DMS53 (cell line): Measurements from ENCODE around the gene KLF2.

Experiments used
- DNase-seq: peaks from one replicate; lab custom pipeline; 2025; lab: John Stamatoyannopoulos, UW

Gene KLF2

DNA sequence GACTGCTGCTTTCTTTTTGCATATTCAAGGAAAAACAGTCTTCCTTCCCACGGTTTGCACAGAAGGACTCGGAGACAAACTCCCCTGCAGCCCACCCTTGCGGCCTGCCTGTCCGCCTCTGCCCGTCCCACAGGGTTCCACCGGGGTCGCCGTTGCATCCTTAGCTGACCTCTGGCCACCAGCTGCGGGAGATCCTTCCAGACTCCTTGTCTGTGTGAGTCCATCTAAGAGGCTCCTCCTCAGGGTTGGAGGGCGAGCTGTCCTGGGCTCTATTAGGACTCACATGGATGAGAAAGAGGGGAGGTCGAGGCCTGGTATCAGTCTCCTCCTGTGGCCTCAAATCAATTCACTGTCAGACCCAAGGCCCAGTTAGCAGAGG, 39.2 kb downstream of the KLF2 start:
- no peak for DNase-seq

DNA sequence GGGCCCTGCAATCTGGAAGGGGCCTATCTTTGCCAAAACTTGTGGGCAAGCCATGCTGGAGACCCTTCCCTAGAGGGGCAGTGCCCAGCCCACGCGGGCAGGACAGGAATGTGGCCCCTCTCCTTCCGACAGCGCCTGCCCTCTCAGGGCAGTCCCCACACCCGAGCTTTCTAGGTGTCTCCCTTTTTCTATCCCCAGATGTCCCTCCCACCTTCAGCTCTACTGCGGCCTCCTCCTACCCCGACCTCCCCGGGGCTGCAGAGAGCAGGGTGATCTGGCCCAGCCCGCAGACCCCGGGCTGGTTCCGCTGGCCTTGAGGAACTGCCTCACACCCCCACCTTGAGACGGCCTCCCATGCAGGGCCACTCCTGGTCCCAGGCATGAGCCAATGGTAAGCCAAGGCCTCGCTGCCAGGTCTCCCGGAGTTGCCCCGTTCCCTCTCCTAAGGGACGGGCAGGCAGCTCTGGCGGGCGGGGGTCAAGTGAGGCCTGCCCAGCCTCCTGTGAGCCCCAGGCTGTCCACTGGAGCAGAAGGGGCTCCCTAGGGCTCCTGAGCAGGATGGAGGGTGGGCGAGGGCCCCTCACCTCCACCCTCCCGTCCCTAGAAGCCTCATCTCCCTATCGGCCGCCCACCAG, 39.7 kb downstream of the KLF2 start:
- DNase-seq = no peak

DNA sequence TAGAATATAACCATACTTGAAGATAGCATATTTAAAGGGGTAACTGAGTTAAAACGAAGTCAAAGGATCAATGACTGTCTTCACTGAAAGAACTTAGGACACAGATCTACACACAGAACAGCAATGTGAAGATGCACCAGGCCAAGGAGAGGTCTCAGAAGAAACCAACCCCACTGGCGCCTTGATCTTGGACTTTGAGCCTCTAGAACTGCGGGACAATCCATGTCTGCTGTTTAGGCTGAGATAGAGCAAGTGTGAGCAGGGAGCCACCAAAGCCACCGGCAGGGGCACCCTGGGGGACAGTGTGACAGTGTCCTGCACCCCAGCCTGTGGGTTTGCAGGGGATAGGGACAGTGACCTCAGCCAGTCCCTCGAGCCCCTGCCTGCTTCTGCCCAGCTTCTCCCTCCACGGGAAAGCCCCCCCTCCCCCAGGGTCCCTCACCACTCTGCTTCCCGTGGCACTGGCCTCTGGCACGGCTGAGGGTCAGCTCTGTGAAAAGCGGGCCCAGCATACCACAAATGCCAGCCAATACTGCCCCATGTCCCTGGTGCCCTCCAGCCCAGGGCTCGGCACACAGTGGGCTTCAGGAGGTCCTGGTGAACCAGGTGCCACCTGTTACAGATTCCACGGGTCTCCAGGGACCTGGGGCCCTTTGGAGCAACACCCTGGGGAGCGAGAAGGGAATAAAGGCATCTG, 40.8 kb downstream of the KLF2 start:
- no peak for DNase-seq

DNA sequence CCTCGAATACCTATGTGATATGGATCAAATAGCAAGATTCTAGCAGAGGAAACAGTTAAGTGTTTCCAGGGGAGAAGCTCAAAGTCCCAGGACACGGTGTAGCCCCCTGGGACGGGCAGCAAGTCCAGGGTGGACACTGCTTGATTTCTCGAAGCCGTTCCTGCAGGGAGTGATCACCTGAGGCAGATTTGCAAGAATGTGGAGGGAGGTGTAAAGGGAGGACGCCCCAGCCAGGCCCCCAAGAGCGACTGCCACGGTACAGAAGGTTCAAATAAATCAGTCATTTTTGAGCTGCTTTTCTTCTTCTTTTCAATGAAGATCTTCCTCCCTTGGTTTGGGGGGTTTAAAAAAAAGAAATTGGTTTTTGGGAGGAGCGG, 41.4 kb downstream of the KLF2 start:
- DNase-seq = no peak

DNA sequence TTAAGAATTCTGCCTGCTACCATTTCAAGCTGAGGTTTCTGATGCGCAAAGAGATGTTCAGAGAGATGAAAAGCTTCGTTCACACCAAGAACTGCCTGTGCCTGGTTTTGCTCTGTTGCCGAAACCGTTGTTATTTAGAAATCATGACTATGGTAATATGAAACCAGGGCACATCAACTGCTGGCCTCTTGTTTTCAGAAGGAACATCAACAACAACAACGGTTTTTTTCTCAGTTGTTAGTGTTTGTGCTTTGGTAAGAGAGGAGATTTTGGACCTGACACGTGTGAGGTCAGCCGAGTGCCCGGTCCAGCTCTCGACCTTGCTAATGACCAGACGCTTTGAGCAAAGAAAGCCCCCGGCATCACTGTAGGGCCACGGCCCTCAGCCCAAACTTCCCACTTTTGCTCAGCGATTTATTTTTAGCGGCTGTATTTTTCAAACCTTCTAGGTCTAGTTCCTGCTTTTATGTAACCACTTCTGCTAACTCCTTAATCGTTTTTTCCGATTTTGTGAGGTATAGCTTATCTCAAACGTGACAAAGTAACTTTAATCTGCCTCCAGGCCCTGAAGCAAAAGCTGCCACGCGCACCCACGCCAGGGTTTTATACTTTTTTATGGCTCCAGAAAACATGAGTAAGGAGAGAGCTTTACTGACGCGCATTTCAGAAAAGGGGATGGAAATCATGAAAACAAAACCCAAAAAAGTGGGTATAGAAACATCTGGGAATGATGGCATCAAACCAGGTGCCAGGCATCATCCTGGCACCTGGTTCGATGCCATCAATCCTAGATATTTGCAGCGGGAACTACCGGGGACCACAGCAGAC, 42.0 kb downstream of the KLF2 start:
- DNase-seq = no peak

DNA sequence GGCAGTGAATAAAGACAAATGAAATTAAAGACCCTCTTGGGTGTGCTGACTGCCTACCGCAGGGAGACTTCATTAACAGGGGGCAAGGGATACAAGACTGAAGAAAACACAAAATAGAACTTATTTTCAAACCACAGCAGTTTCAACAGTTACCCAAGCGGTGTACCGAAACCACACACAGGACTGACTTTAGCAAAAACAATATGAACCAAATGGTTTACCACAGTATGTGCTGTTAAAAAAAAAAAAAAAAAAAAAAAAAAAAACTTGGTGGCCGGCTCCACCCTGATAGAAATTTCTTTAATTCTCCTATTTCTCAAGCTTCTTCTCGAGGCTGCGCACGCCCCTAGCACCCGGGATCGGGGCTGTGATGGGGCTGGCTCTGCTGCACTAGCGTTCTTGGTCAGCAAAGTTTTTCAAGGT, 42.6 kb downstream of the KLF2 start:
- no peak for DNase-seq

DNA sequence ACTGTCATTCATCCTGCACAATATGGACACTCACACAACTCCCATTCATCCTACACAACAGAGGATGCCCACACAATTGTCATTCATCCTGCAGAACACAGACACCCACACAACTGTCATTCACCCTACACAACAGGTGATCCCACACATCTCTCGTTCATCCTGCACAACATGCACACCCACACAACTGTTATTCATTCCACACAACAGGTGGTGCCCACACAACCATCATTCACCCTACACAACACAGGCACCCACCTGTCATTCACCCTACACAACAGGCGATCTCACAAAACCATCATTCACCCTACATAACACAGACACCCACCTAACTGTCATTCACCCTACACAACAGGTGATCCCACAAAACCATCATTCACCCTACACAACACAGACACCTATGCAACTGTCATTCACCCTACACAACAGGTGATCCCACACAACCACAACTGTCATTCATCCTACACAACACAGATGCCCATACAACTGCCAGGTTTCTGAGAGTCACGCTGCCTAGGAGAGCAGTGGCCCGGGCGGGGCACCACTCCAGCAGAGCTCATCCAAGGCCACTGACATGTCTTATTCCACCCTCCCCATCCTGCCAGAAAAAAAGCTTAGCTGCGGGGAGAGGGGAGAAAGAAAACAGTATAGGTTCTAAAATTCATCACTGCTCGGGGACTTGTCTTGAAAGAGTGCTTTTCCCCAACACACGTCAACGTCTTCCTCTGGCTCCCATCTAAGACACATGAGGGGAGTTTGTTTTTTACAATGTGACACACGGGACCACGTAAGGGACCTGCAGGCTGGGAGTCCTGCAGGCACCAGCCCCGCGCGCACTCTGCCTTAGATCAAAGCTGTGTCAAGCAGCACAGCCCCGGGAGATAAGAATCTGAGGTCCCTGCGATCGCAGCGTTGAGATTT, 44.0 kb downstream of the KLF2 start:
- DNase-seq = no peak

DNA sequence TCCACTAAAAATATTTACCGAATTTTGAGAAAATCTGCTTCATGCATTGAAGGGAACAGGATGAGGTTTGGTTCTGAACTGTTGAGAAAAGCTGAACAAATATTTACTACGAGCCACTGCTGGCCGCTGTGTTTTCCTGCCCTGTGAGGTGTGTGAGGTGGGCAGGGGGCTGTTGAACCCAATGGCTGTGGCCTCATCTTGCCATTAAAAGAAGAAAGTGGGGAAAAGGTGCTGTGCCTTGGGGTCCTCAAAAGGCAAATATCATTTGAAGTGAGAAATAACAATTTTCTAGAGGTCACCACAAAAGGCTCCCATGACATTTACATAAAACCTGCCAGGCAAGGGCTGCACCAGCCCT, 44.7 kb downstream of the KLF2 start:
- DNase-seq = peak; percentile 14

DNA sequence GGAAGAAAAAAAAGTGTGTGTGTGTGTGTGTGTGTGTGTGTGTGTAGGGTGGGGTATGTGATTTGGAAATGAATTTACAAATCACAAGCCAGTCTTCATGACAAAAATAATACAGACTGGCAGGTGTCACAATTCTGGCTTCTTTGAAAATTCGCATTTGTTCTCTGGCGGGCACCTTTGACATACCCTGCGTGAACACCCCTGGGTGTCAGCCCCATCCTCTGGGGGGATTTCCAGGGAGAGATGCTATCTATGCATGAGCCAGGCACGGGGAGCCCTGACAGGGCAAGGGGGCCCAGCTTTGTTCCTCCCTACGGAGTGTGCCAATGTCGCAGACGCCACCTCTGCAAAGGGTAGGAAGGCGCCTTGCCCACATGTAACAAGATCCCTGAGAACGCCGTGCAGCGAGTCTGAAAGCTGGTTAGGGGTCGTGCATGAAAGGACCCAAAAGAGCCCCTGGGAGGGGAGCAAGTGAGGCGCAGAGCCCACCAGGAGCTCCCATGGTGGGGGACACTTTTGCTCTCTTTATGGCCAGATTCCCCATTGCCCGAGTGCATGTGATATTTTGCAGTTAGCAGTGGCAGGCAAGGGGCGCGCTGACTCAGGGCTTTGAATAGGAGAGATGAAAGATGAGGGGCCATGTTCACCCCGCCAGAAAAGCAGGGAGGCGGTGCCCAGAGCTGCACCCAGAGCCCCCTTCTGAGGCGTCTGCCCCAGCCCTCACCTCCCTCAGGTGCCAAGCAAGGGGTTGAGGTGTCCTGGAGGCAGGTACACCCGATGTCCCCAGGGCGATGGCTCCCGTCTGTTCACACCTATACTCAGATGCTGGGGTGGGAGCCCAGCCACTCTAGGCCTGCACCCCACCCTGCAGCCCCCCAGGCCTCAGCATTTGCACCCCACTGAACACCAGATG, 45.3 kb downstream of the KLF2 start:
- DNase-seq = no peak

DNA sequence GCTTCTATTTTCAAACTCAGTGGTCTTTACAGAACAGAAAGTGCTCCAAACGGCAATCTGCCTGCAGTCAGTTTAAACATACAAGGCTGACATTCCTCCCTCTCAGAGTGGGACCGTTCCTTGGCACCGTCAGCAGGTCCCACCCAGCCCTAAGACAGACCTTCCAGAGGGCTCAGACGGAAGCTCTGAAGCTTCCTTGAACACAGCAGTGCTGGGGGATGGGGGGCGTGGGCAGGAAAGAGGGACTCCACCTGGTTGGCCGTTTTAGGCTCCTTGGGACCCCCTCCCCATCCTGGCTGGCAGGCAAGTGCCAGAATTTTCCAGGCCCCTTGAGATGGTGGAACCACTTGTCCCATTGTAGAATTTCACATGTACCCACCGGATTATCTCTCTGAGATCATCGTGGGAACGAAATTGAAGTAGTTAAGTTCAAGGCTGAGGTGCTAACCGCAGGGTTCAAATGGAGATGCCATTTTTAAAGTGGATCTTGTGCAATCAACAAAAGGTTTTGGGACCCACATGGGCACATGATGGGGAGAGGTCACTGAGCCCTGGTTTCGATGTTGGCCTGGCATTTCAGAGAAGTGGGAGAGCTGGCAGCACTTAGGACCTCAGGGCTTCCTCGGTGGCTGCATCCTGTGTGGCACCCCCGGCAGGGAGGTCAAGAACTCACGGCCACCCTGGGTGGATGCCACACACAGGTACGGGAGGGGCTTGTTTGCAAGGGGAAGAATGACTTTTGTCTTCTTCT, 46.2 kb downstream of the KLF2 start:
- no peak for DNase-seq

DNA sequence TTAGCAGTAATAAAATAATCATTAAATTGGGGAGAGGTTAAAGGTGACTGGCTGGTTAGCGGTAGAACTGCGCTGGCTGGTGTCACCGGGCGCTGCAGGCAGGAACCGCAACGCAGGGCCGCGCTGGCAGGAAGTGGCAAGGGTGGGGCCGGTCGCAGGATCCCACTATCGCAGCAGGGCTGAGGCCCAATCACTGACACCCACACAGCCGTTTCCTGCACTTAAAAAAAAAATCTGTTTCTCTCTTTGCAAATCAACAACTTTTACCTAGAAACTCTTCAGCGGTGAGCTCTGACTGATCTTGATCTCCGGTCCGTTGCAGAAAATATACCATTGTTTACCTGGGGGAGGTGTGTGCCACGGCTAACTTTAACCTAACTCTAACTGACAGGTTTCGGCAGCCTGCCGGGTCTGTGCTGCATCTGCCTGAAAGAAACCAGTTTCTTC, 46.9 kb downstream of the KLF2 start:
- no peak for DNase-seq

DNA sequence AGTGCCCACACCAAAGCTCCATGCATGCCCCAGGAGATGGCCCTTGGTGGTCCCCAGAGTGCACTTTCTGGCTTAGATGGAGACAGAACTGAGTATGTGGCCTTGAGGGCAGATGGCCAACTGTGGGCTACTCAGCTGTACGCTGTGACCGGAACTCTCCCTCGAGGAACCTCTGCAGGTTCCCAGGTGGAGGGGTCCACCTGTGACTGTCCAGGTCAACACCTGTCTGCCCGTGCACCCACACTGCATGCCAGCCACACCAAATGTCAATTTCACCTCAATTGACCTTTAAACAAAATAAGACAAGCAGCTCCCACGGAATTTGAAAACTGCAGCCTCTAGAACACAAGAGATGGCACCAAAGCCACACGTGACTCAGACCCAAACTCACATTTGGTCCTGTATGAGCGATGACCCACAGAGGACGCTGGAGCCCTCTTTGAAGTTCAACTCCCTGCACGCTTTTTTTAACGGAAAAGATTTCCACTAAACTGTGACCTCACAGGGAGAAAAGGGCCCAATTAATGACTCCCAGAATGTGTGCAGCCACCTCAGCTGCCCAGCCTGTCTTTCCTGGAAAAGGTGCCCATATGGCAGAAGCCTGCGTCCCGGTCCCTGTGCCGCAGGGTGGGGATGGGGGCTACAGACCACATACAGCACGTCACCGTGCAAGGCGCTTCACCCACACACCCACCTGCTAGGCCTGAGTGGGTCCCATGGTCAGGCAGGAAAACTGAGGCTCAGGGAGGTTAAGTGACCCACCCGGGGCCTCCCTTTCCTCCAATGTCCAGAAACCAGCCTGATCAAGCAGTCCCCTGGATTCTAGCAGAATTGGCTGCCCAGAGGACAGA, 47.7 kb downstream of the KLF2 start:
- no peak for DNase-seq

DNA sequence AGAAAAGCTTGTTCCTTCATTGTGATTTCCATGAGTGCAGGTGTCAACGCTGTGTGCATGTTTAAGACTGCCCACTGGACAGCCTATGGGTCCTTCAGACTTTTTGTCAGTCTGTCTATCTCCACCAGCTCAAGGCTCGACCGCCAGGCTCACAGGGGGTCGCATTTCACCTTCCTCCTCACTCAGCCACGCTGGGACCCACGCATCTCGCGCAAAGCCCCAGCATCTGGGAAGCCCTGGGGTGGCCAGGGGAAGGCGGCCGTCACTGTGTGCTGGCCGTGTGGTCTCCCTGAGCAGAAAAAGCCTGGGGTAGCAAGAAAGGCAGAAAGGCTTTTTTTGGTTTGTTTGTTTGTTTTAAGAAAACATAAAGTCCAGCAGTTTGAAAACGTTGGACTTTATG, 48.5 kb downstream of the KLF2 start:
- DNase-seq = no peak

DNA sequence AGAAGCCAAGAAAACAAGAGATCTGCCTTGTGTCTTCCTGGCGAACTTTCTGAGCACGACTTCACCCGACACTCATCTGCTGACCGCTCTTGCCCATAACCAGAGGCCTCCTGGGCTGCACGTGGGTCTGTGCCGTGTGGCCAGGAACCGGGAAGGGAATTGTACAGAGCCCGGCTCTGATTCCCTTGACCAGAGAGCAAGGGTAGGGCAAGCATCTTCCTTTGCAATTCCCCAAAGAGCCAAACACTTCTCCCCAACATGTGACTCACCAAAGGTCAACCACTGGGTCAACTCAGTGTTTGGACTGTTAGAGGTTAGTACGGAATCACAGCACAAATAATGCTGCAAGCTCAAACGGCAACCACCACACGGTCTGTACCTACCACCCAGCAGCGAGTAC, 48.9 kb downstream of the KLF2 start:
- no peak for DNase-seq

DNA sequence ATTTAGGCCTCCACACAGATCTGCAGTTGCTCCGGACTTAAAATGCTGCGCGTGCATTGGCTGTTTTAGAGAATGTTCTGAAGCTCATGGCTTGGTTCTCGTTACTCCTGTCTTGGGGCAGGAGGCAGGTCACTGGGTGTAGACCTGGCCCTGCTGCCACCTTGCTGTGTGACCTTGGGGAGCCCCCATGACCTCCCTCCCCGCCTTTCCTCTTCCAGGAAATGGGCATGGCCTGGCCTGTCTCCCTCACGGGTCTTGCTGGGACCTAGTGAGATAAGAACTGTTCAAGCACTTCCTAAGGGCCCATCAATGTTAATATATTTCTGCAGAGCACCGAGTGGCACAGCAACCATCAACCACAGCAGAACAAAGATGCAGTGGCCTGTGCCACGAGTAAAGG, 49.4 kb downstream of the KLF2 start:
- DNase-seq = no peak

DNA sequence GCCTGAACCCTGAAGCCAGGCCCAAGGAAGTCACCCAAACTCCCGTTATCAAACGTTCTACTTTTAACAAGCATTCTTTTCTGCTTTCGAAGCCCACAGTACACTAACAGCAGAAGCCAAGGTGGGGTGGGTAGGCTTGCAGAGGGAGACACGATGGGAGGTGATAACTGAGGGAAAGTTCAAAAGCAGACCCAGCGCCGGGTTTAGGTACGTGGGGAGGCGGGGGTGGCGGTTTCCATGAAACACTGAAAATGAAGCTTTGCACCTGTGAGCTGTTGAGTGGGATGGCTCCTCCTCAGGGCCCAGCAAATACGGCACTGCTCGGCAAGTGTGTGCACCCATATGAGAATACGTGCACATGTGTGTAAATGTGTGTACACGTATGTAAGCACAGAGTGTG, 49.8 kb downstream of the KLF2 start:
- DNase-seq = no peak

DNA sequence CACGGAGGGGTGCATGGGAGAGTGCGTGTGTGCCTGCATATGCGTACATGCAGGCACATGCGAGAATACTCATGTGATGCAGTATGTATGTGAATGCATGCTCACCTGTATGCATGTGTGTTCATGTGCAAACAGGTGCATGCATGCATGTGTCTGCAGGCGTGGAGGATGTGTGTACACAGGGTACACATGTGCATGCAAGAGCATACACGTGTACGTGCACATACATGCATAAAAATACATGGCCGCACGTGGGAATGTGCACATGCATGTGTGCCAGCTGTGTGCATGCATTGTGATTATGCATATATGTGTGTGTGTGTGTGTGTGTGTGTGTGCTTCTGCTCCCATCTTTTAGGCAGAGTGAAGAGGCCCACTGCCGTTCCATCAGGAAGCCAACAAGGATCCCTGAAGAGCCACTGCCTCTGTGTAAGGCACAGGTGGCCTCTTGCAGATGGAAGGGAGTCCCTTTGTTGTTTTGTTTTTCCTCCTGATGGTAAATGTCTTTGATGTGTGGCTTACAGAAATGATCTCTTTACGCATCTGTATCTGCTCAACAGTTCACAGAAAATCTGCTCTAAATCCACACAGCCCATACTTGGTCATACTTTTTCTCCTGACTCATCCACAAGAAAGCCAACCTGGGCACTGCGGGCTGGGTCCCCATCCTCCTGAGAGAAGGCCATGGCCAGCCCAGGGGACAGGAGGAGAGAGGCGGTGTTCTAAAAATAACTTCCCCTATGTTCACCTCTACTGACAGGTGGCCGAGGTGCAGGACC, 50.7 kb downstream of the KLF2 start:
- no peak for DNase-seq

DNA sequence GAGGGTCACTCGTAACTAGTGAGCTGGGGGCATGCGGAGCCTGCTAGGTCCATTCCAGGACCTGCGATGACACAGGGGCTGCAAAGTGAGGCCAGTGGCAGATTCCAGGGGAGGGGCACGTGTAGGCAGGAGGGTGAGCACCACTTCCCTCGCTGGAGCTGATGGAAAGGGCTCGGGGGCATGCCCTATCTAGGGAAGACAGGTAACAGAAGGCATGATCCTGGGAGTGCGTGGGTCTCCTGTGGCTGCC, 51.2 kb downstream of the KLF2 start:
- DNase-seq = no peak

DNA sequence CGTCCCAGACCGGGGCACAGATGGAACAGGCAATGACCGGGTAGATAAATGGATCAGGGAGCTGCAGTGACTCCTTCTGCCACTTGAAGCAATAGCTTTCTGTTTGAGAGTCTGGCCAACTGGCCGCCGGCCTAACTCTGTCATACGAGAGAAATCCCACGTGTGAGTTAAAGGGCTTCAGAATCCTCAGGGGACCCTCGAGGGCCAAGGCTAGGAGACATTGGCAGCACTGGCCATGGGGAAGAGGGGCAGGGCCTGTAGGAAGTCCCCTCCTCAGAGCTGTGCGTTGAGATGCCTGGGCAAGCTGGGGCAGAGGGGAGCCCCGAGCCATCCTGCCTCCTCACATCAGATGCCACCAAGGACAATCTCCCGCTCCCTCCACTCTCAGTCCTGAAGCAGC, 51.6 kb downstream of the KLF2 start:
- no peak for DNase-seq
